Body of pancreas (tissue), 4 donors: Measurements from ENCODE around the gene USP7. TPM values are rescaled to one million over a fixed set of nuclear protein-coding genes. Genes with fewer than 3 reads are reported as not detected.

Experiments used
- ATAC-seq: fragments of 150-250 bp; one replicate; pipeline ENCODE4 v1.9.1; 2016
- DNase-seq, 4 donors: peaks; one replicate each; pipeline ENCODE4 v3.0.0-alpha.2; 2019
- H3K27ac ChIP-seq, 4 donors: fragments of 200-600 bp; sonication (generic); 1 replicate in 3 of 4; 2 replicates in 1 of 4; pipeline versions ENCODE4 v1.5.1 to v1.6.1; 2016 to 2019; ENCODE audit warnings: mild to moderate bottlenecking in 1 of 4, mixed read lengths in 1 of 4, moderate library complexity in 1 of 4
- H3K27me3 ChIP-seq, 2 donors: fragments of 200-600 bp; sonication (generic); one replicate each; pipeline ENCODE4 v1.6.0; 2016; ENCODE audit warnings: mild to moderate bottlenecking in 1 of 2
- H3K36me3 ChIP-seq, 2 donors: fragments of 200-600 bp; sonication (generic); replicated peaks in 1 of 2; 2 replicates each; pipeline ENCODE4 v1.5.1; 2016; ENCODE audit warnings: low read depth in 2 of 2; ENCODE audit not compliant: insufficient read depth in 1 of 2
- H3K4me1 ChIP-seq: fragments of 200-600 bp; sonication (generic); one replicate; pipeline ENCODE4 v1.6.0; 2016
- H3K4me3 ChIP-seq, 2 donors: fragments of 200-600 bp; sonication (generic); 1 replicate in 1 of 2; 2 replicates in 1 of 2; pipeline ENCODE4 v1.5.1; 2016 to 2019
- H3K9me3 ChIP-seq, 3 donors: fragments of 200-600 bp; sonication (generic); 1 replicate in 2 of 3; 2 replicates in 1 of 3; pipeline ENCODE4 v1.5.1; 2016
- CTCF ChIP-seq, 7 experiments: fragments of 450-650 bp in 4 of 7; fragments of 200-600 bp in 3 of 7; sonication (generic) in 3 of 7; IDR thresholded peaks; one replicate each; pipeline ENCODE4 v1.5.1; 2016 to 2019; ENCODE audit warnings: antibody characterized with exemption in 7 of 7
- POLR2A ChIP-seq, 3 donors: fragments of 450-650 bp; IDR thresholded peaks; one replicate each; pipeline ENCODE4 v1.6.1; 2016; ENCODE audit warnings: antibody characterized with exemption in 3 of 3, mild to moderate bottlenecking in 2 of 3
- WGBS, 2 donors: methylation state at CpG; one replicate each; pipeline ENCODE4 v1.1.5; 2017; 5-methylcytosine and 5-hydroxymethylcytosine counted together
- intact Hi-C: fragments of 100-400 bp; cut with DNase I; formaldehyde crosslinking; loops from one replicate; pipeline ENCODE4 v1.15.1; 2023
- total RNA-seq, 2 donors: library from RNA; depleted of rRNA; stranded (reverse); fragments of >200 nt; gene quantifications; one replicate each; pipeline ENCODE4 v1.1.0, GENCODE V29; 2016

Gene USP7
- total RNA-seq, 2 donors from 2014 or later: 36.1 to 38.2 TPM

GRCh38 chr16:8912793-8913192, 50.9 kb downstream of the USP7 start:
- TF ChIP-seq CTCF (IDR thresholded peaks at IDR 0.05) (no peak), POLR2A (IDR thresholded peaks at IDR 0.05) (no peak)
- Histone ChIP-seq H3K4me1 (peaks cover 23% of the 10 kb centered on the region), H3K36me3 (peaks cover 4 to 10% of the 10 kb centered on the region in 2 donors), H3K27me3 (no peaks in the 10 kb centered on the region), H3K4me3 (no peak overlapping the region), H3K27ac (peak overlapping the region in 1 of 4 donors; percentile 61), H3K9me3 (no peaks in the 10 kb centered on the region)
- intact Hi-C loops: no loop called here
- no peak for ATAC-seq
- no peak for DNase-seq
- WGBS, 2 donors: 88 to 96% methylated on average over 4 of the region's 4 CpGs

GRCh38 chr16:8910811-8911210, 52.9 kb downstream of the USP7 start:
- Histone ChIP-seq H3K36me3 (peaks cover 4 to 23% of the 10 kb centered on the region in 2 donors), H3K27me3 (no peaks in the 10 kb centered on the region), H3K9me3 (no peaks in the 10 kb centered on the region), H3K27ac (peak overlapping the region in 3 of 4 donors; percentile 23 to 61 (median 58)), H3K4me3 (no peak overlapping the region), H3K4me1 (peaks cover 20% of the 10 kb centered on the region)
- intact Hi-C loops: no loop called here
- WGBS, 2 donors: 47 to 74% methylated on average over 1 of the region's 1 CpG
- no peak for ATAC-seq
- no peak for DNase-seq
- TF ChIP-seq POLR2A (IDR thresholded peaks at IDR 0.05) (no peak), CTCF (IDR thresholded peaks at IDR 0.05) (no peak)

DNA sequence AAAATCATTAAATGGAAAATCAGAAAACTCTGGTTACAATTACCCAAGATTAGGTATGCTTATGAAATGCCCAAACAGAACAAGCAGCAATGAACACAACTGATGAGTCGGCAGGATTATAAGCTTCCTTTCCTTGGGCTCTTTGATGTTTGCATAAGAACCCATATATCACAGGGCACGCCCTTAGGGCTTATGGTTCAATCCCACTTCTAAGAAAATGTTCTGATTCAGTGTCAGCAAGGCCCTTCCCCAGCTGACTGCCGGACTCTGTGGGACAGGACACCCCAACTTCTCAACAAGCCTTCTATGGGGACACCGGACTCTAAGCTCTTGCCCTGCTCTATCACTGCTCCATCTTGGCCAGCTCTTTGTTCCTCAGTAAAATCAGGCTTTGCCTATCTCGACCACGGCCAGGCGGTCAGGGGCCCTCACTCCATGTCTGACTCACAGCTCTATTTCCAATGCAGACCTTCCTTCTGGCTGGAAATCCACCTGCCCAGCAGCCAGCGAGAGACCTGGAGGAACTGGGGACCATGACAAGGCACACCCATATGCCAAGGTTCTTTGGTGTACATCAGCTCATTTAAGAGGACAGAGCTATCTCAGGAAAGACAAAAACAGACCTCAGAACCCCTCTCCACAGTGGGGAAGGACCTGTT, 54.8 kb downstream of the USP7 start:
- intact Hi-C loops: no loop called here
- H3K27ac ChIP-seq: no peak overlapping the region

GRCh38 chr16:8907096-8907495, 56.6 kb downstream of the USP7 start:
- Histone ChIP-seq H3K36me3 (peaks cover 12 to 45% of the 10 kb centered on the region in 2 donors), H3K4me1 (peaks cover 13% of the 10 kb centered on the region), H3K27me3 (no peaks in the 10 kb centered on the region), H3K9me3 (no peaks in the 10 kb centered on the region), H3K4me3 (no peak overlapping the region), H3K27ac (no peak overlapping the region)
- intact Hi-C loops: no loop called here
- DNase-seq: no peak
- TF ChIP-seq POLR2A (IDR thresholded peaks at IDR 0.05): no peak
- no peak for TF ChIP-seq CTCF (IDR thresholded peaks at IDR 0.05)
- 74 to 77% methylated on average over 4 of the region's 4 CpGs for WGBS, 2 donors
- ATAC-seq: no peak

More for the DNA sequence above, 54.8 kb downstream of the USP7 start:
- Histone ChIP-seq H3K36me3 (peaks cover 3 to 36% of the 10 kb centered on the region in 2 donors), H3K4me1 (peaks cover 17% of the 10 kb centered on the region), H3K9me3 (no peaks in the 10 kb centered on the region), H3K4me3 (no peak overlapping the region), H3K27me3 (no peaks in the 10 kb centered on the region)
- DNase-seq (no peak), ATAC-seq (no peak)
- 82 to 84% methylated on average over 8 of the region's 8 CpGs for WGBS, 2 donors
- no peak for TF ChIP-seq CTCF (IDR thresholded peaks at IDR 0.05)
- TF ChIP-seq POLR2A (IDR thresholded peaks at IDR 0.05): no peak
